Panc1 (cell line): ENCODE data around the gene MAPKBP1. TPM values are rescaled to one million over a fixed set of nuclear protein-coding genes. Genes with fewer than 3 reads are reported as not detected.

Experiments used
- ATAC-seq: fragments of 200-7000 bp; cut with Tn5 transposase; 2 replicates; pipeline ENCODE4 v1.9.1; 2020; ENCODE audit warnings: mild to moderate bottlenecking, moderate library complexity
- BruUV-seq: library from RNA; stranded (reverse); fragments of 400-500 nt; replicated peaks from 2 replicates; lab custom pipeline; 2021; lab: Mats Ljungman, UMichigan
- CTCF ChIA-PET: fragments of 300-600 bp; sonication (Branson Sonifier 250); formaldehyde crosslinking; loops from one replicate; lab custom pipeline; 2022; ENCODE audit warnings: antibody characterized with exemption; lab: Charles Lee
- POLR2A ChIA-PET: fragments of 300-600 bp; sonication (Branson Sonifier 250); formaldehyde crosslinking; loops from one replicate; lab custom pipeline; 2022; ENCODE audit warnings: antibody characterized with exemption; lab: Charles Lee
- DNase-seq: peaks from one replicate; pipeline ENCODE4 v3.0.0-alpha.2; 2010; ENCODE audit warnings: low read depth, low spot score
- H3K27ac ChIP-seq: 2 replicates; pipeline ENCODE4 v1.5.1; 2011; ENCODE audit warnings: mild to moderate bottlenecking, low read length, inconsistent platforms
- H3K27me3 ChIP-seq: fragments of 200-500 bp; sonication (Bioruptor generic); 2 replicates; pipeline ENCODE4 v1.6.0; 2014; ENCODE audit warnings: low read length, inconsistent platforms; ENCODE audit not compliant: control insufficient read depth, insufficient read depth
- H3K36me3 ChIP-seq: fragments of 200-500 bp; sonication (Bioruptor generic); 2 replicates; pipeline ENCODE4 v1.5.1; 2014; ENCODE audit warnings: inconsistent platforms, mild to moderate bottlenecking, low read length, moderate library complexity; ENCODE audit not compliant: control insufficient read depth, insufficient read depth
- H3K4me1 ChIP-seq: 2 replicates; pipeline ENCODE4 v1.5.1; 2011; ENCODE audit warnings: inconsistent platforms, mild to moderate bottlenecking, low read length, moderate library complexity; ENCODE audit not compliant: control insufficient read depth, insufficient read depth
- H3K4me3 ChIP-seq, 2 experiments: 2 replicates each; pipeline ENCODE4 v1.5.1; 2011 to 2012; ENCODE audit warnings: low read depth in 2 of 2, low read length in 2 of 2, mild to moderate bottlenecking in 2 of 2, inconsistent platforms in 1 of 2, moderate library complexity in 1 of 2
- H3K9me3 ChIP-seq: fragments of 200-500 bp; sonication (Bioruptor generic); 2 replicates; pipeline ENCODE4 v1.5.1; 2014; ENCODE audit warnings: low read depth, mild to moderate bottlenecking, inconsistent platforms, low read length, moderate library complexity; ENCODE audit not compliant: control insufficient read depth, insufficient read depth
- CTCF ChIP-seq: fragments of 450-650 bp; IDR thresholded peaks from 2 replicates; pipeline ENCODE4 v1.5.1; 2017; ENCODE audit warnings: mild to moderate bottlenecking
- POLR2AphosphoS5 ChIP-seq: IDR thresholded peaks from 2 replicates; pipeline ENCODE4 v1.6.1; 2012; ENCODE audit warnings: mild to moderate bottlenecking, low read depth, low read length, moderate library complexity
- REST ChIP-seq, 2 experiments: IDR thresholded peaks; 2 replicates each; pipeline ENCODE4 v1.6.1; 2011 to 2012; ENCODE audit warnings: low read depth in 2 of 2, control low read depth in 1 of 2, low read length in 1 of 2, mild to moderate bottlenecking in 1 of 2, moderate library complexity in 1 of 2; ENCODE audit not compliant: insufficient read depth in 1 of 2
- SIN3A ChIP-seq: IDR thresholded peaks from 2 replicates; pipeline ENCODE4 v1.6.1; 2012; ENCODE audit warnings: low read depth, mild to moderate bottlenecking, low read length, moderate library complexity, borderline replicate concordance; ENCODE audit not compliant: insufficient read depth
- TCF7L2 ChIP-seq: IDR thresholded peaks from 2 replicates; pipeline ENCODE4 v1.6.1; 2011; ENCODE audit warnings: mild to moderate bottlenecking, low read depth, low read length, inconsistent platforms
- in situ Hi-C: cut with HindIII; loops from 2 replicates; pipeline ENCODE4 v1.10.0; 2016; ENCODE audit warnings: low sequenced_read_pairs, low pct_unique_long_range_greater_than_20kb
- intact Hi-C: fragments of 100-400 bp; cut with micrococcal nuclease; formaldehyde crosslinking; loops from one replicate; pipeline ENCODE4 v1.10.0; 2022; ENCODE audit not compliant: unreplicated experiment
- total RNA-seq: library from RNA; stranded (reverse); gene quantifications from one replicate; pipeline ENCODE4 v1.2.1, GENCODE V29; 2021; ENCODE audit not compliant: unreplicated experiment

Gene MAPKBP1
- total RNA-seq, 1 experiment from 2014 or later, result 38.4 TPM

GRCh38 chr15:41838400-41838897 lies 64.2 kb downstream of the MAPKBP1 start, which contains the start of gene PLA2G4B:
PLA2G4B (plus strand) TSS chr15:41838847; CDS start chr15:41838914, 67 bp downstream.
- no peak within 1 kb of the TSS for H3K27ac ChIP-seq
- ChIA-PET POLR2A (interaction anchor here (0.6 kb wide), 1 partner anchor 93 kb away, joined by 3 read pairs; no protein-coding TSS in a partner anchor), CTCF (interaction anchor here (1.0 kb wide), 1 partner anchor 65 kb away, joined by 5 read pairs; no protein-coding TSS in a partner anchor)
- ATAC-seq, result no peak
- no peaks in the 10 kb centered on the region for H3K4me1 ChIP-seq
- H3K4me3 ChIP-seq, result no peak within 1 kb of the TSS
- DNase-seq, result no peak
- intact Hi-C loops, result no loop called here
- H3K36me3 ChIP-seq, result no peaks in the 10 kb centered on the region
- no TSS peak for BruUV-seq
- in situ Hi-C loops, result no loop called here
- TF ChIP-seq CTCF (no peak), TCF7L2 (no peak), REST (IDR thresholded peaks at IDR 0.05; ENCODE audit: insufficient read depth in 1 of 2, low read depth in 2 of 2, low read length in 1 of 2) (no peak), POLR2AphosphoS5 (no peak), SIN3A (no peak)
- H3K9me3 ChIP-seq, result no peaks in the 10 kb centered on the region
- H3K27me3 ChIP-seq, result no peaks in the 10 kb centered on the region

- ATAC-seq (no peak), DNase-seq (no peak)
- BruUV-seq, result no TSS peak
- Histone ChIP-seq H3K4me3 (no peak overlapping the region), H3K4me1 (no peaks in the 10 kb centered on the region), H3K9me3 (no peaks in the 10 kb centered on the region), H3K36me3 (no peaks in the 10 kb centered on the region), H3K27me3 (no peaks in the 10 kb centered on the region), H3K27ac (no peak overlapping the region)
- ChIA-PET POLR2A (no interaction called here), CTCF (no interaction called here)
- no peak for TF ChIP-seq TCF7L2
- no peak for TF ChIP-seq POLR2AphosphoS5
- intact Hi-C loops (no loop called here), in situ Hi-C loops (no loop called here)
Measured at GRCh38 chr15:41839781-41840491, 65.7 kb downstream of the MAPKBP1 start.

- H3K4me3 ChIP-seq, result no peak overlapping the region
- no TSS peak for BruUV-seq
- ATAC-seq (no peak), DNase-seq (no peak)
- intact Hi-C loops, result no loop called here
- ChIA-PET POLR2A (no interaction called here), CTCF (no interaction called here)
- H3K36me3 ChIP-seq, result no peaks in the 10 kb centered on the region
- no peaks in the 10 kb centered on the region for H3K9me3 ChIP-seq
- H3K27ac ChIP-seq, result no peak overlapping the region
- no peaks in the 10 kb centered on the region for H3K4me1 ChIP-seq
- H3K27me3 ChIP-seq, result no peaks in the 10 kb centered on the region
- in situ Hi-C loops, result no loop called here
- TF ChIP-seq POLR2AphosphoS5 (no peak), CTCF (no peak), TCF7L2 (no peak), REST (IDR thresholded peaks at IDR 0.05; ENCODE audit: insufficient read depth in 1 of 2, low read depth in 2 of 2, low read length in 1 of 2) (no peak), SIN3A (no peak)
Measured at GRCh38 chr15:41840673-41841072, 66.4 kb downstream of the MAPKBP1 start.
